A549 (cell line): ENCODE results near the gene OR6K2.

Source experiments
- CEBPB ChIP-seq, 2 experiments: fragments of >200 bp in 1 of 2; sonication (Bioruptor Twin) in 1 of 2; formaldehyde crosslinking in 1 of 2; IDR thresholded peaks; 2 replicates each; pipeline ENCODE4 v1.6.1; 2012 to 2016
- CTCF ChIP-seq: fragments of >200 bp; sonication (Bioruptor Twin); formaldehyde crosslinking; IDR thresholded peaks from 3 replicates; pipeline ENCODE4 v1.5.1; 2016
- ESRRA ChIP-seq: fragments of 150-350 bp; IDR thresholded peaks from 2 replicates; pipeline ENCODE4 v1.6.1; 2014; ENCODE audit warnings: mild to moderate bottlenecking, low read length, borderline replicate concordance
- ZSCAN20 ChIP-seq: fragments of 250-450 bp; sonication (Bioruptor Pico); IDR thresholded peaks from 2 replicates; pipeline ENCODE4 v1.8.0; 2022; ENCODE audit warnings: mild to moderate bottlenecking, moderate library complexity

- no peak for TF ChIP-seq CTCF
- TF ChIP-seq ESRRA: no peak
- TF ChIP-seq CEBPB (IDR thresholded peaks at IDR 0.05): no peak
- no peak for TF ChIP-seq ZSCAN20 (CRISPR knock-in tag)
Measured at GRCh38 chr1:158689875-158690274, 10.6 kb downstream of the OR6K2 start.
